K562 (cell line): ENCODE data around the gene RPE65.

Experiments
- CTCF ChIP-seq, 3 experiments: IDR thresholded peaks in 2 of 3; conservative IDR thresholded peaks in 1 of 3; 2 replicates each; pipeline ENCODE4 v1.5.1; 2011 to 2012; ENCODE audit warnings: low read length in 3 of 3, mild to moderate bottlenecking in 3 of 3, control low read depth in 2 of 3, improper control_type of control experiment in 1 of 3, inconsistent platforms in 1 of 3, low read depth in 1 of 3, mixed read lengths in 1 of 3, moderate library complexity in 1 of 3; ENCODE audit not compliant: insufficient read depth in 2 of 3
- ELK1 ChIP-seq: sonication (generic); formaldehyde crosslinking; IDR thresholded peaks from 2 replicates; pipeline ENCODE4 v1.8.1; 2022; ENCODE audit warnings: missing genetic modification reagents
- MXI1 ChIP-seq: IDR thresholded peaks from 2 replicates; pipeline ENCODE4 v1.6.1; 2011; ENCODE audit warnings: low read depth, mild to moderate bottlenecking, improper control_type of control experiment, low read length
- RAD21 ChIP-seq, 2 experiments: fragments of 250-450 bp in 1 of 2; fragments of 450-650 bp in 1 of 2; sonication (Bioruptor Pico) in 1 of 2; formaldehyde crosslinking in 1 of 2; IDR thresholded peaks in 1 of 2; conservative IDR thresholded peaks in 1 of 2; 2 replicates each; pipeline versions ENCODE4 v1.4.0 to v1.8.0; 2020 to 2022; ENCODE audit warnings: mild to moderate bottlenecking in 2 of 2, moderate library complexity in 1 of 2
- SRSF3 ChIP-seq: fragments of 200-400 bp; formaldehyde crosslinking; IDR thresholded peaks from 2 replicates; pipeline ENCODE4 v1.6.1; 2016; ENCODE audit warnings: mild to moderate bottlenecking, low read length, moderate library complexity; ENCODE audit not compliant: insufficient read depth
- TAF15 ChIP-seq: fragments of 200-400 bp; formaldehyde crosslinking; IDR thresholded peaks from 2 replicates; pipeline ENCODE4 v1.6.1; 2017; ENCODE audit warnings: mild to moderate bottlenecking, low read depth, low read length, moderate library complexity
- ZNF354B ChIP-seq: fragments of 250-450 bp; sonication (Bioruptor Pico); IDR thresholded peaks from 2 replicates; pipeline ENCODE4 v1.4.0; 2020

- TF ChIP-seq TAF15 (no peak), MXI1 (no peak), CTCF (IDR thresholded peaks at IDR 0.05 in 2 of 3, conservative IDR thresholded peaks at IDR 0.05 in 1 of 3; ENCODE audit: insufficient read depth in 2 of 3, low read depth in 1 of 3, low read length in 3 of 3) (no peak), ZNF354B (CRISPR knock-in tag) (no peak), ELK1 (CRISPR knock-in tag) (no peak), SRSF3 (no peak), RAD21 (CRISPR knock-in tag; conservative IDR thresholded peaks at IDR 0.05 in 1 of 2, IDR thresholded peaks at IDR 0.05 in 1 of 2) (no peak)
Observed at GRCh38 chr1:68459796-68460195, 10.0 kb upstream of the RPE65 start.
